HEK293 (cell line): ENCODE data around the gene TBRG1.

Experiments used
- CTCF ChIA-PET: fragments of 350-600 bp; formaldehyde crosslinking; extraction: SDS; loops from one replicate; lab custom pipeline; 2021; ENCODE audit warnings: antibody characterized with exemption; lab: Yijun Ruan, JAX
- POLR2A ChIA-PET: fragments of 300-600 bp; formaldehyde crosslinking; extraction: SDS; loops from one replicate; lab custom pipeline; 2020; ENCODE audit warnings: antibody characterized with exemption, inconsistent platforms; lab: Yijun Ruan, JAX
- H3K27ac ChIP-seq: fragments of 200-500 bp; sonication (Bioruptor generic); 2 replicates; pipeline ENCODE4 v1.5.1; 2014; ENCODE audit warnings: low read depth, low read length, control low read depth, inconsistent platforms; ENCODE audit errors: extremely low read depth
- H3K36me3 ChIP-seq, 2 experiments: fragments of 200-500 bp in 1 of 2; sonication (Bioruptor generic) in 1 of 2; 1 replicate in 1 of 2; 2 replicates in 1 of 2; pipeline ENCODE4 v1.5.1; 2014 to 2017; ENCODE audit warnings: inconsistent platforms in 2 of 2, low read length in 2 of 2; ENCODE audit not compliant: control insufficient read depth in 2 of 2, insufficient read depth in 1 of 2
- H3K4me1 ChIP-seq: fragments of 200-500 bp; sonication (Bioruptor generic); 2 replicates; pipeline ENCODE4 v1.5.1; 2014; ENCODE audit warnings: mild to moderate bottlenecking, low read length, inconsistent platforms; ENCODE audit not compliant: control insufficient read depth, insufficient read depth
- H3K4me3 ChIP-seq: 2 replicates; pipeline ENCODE4 v1.5.1; 2011; ENCODE audit warnings: low read depth, mild to moderate bottlenecking, control low read depth, low read length, moderate library complexity
- H3K9me3 ChIP-seq: fragments of 200-500 bp; sonication (Bioruptor generic); 2 replicates; pipeline ENCODE4 v1.5.1; 2014; ENCODE audit warnings: low read depth, low read length, inconsistent platforms; ENCODE audit not compliant: control insufficient read depth, insufficient read depth
- CTCF ChIP-seq: fragments of 450-650 bp; formaldehyde crosslinking; IDR thresholded peaks from 2 replicates; pipeline ENCODE4 v1.5.1; 2016; ENCODE audit warnings: missing biosample characterization, missing genetic modification characterization
- GLI4 ChIP-seq: fragments of 450-650 bp; formaldehyde crosslinking; IDR thresholded peaks from 2 replicates; pipeline ENCODE4 v1.5.1; 2016; ENCODE audit warnings: missing biosample characterization, missing genetic modification characterization
- KLF1 ChIP-seq: fragments of 450-650 bp; formaldehyde crosslinking; IDR thresholded peaks from 2 replicates; pipeline ENCODE4 v1.5.1; 2016; ENCODE audit warnings: missing biosample characterization, missing genetic modification characterization
- PRDM2 ChIP-seq: fragments of 450-650 bp; formaldehyde crosslinking; IDR thresholded peaks from 2 replicates; pipeline ENCODE4 v1.5.1; 2016; ENCODE audit warnings: missing biosample characterization, missing genetic modification characterization, borderline replicate concordance
- SCRT2 ChIP-seq: fragments of 450-650 bp; formaldehyde crosslinking; IDR thresholded peaks from 2 replicates; pipeline ENCODE4 v1.5.1; 2016; ENCODE audit warnings: missing biosample characterization, missing genetic modification characterization
- TRIM28 ChIP-seq: IDR thresholded peaks from 2 replicates; pipeline ENCODE4 v1.6.1; 2011; ENCODE audit warnings: low read length, control low read depth, borderline replicate concordance
- ZBTB48 ChIP-seq: fragments of 450-650 bp; formaldehyde crosslinking; IDR thresholded peaks from 2 replicates; pipeline ENCODE4 v1.5.1; 2016; ENCODE audit warnings: missing biosample characterization, missing genetic modification characterization
- ZEB2 ChIP-seq: fragments of 450-650 bp; formaldehyde crosslinking; IDR thresholded peaks from 2 replicates; pipeline ENCODE4 v1.5.1; 2016; ENCODE audit warnings: missing biosample characterization, missing genetic modification characterization
- ZNF121 ChIP-seq: fragments of 450-650 bp; formaldehyde crosslinking; IDR thresholded peaks from 2 replicates; pipeline ENCODE4 v1.5.1; 2016; ENCODE audit warnings: missing biosample characterization, missing genetic modification characterization
- ZNF16 ChIP-seq: fragments of 450-650 bp; formaldehyde crosslinking; IDR thresholded peaks from 2 replicates; pipeline ENCODE4 v1.5.1; 2016; ENCODE audit warnings: low read depth, missing biosample characterization, missing genetic modification characterization
- ZNF169 ChIP-seq: fragments of 450-650 bp; formaldehyde crosslinking; IDR thresholded peaks from 2 replicates; pipeline ENCODE4 v1.5.1; 2016; ENCODE audit warnings: missing biosample characterization, missing genetic modification characterization
- ZNF239 ChIP-seq: fragments of 450-650 bp; formaldehyde crosslinking; IDR thresholded peaks from 2 replicates; pipeline ENCODE4 v1.5.1; 2016; ENCODE audit warnings: missing biosample characterization, missing genetic modification characterization
- ZNF404 ChIP-seq: fragments of 450-650 bp; formaldehyde crosslinking; IDR thresholded peaks from 2 replicates; pipeline ENCODE4 v1.5.1; 2017; ENCODE audit warnings: missing biosample characterization, missing genetic modification characterization
- ZNF416 ChIP-seq: fragments of 450-650 bp; formaldehyde crosslinking; IDR thresholded peaks from 2 replicates; pipeline ENCODE4 v1.5.1; 2016; ENCODE audit warnings: missing biosample characterization, missing genetic modification characterization
- ZNF488 ChIP-seq: fragments of 450-650 bp; formaldehyde crosslinking; IDR thresholded peaks from 2 replicates; pipeline ENCODE4 v1.5.1; 2016; ENCODE audit warnings: missing biosample characterization, missing genetic modification characterization
- ZNF610 ChIP-seq: fragments of 450-650 bp; formaldehyde crosslinking; IDR thresholded peaks from 2 replicates; pipeline ENCODE4 v1.5.1; 2016; ENCODE audit warnings: missing biosample characterization, missing genetic modification characterization, borderline replicate concordance
- ZNF639 ChIP-seq: fragments of 450-650 bp; formaldehyde crosslinking; IDR thresholded peaks from 2 replicates; pipeline ENCODE4 v1.5.1; 2016; ENCODE audit warnings: missing biosample characterization, missing genetic modification characterization
- ZNF692 ChIP-seq: fragments of 450-650 bp; formaldehyde crosslinking; IDR thresholded peaks from 2 replicates; pipeline ENCODE4 v1.5.1; 2016; ENCODE audit warnings: missing biosample characterization, missing genetic modification characterization
- ZNF776 ChIP-seq: fragments of 450-650 bp; formaldehyde crosslinking; IDR thresholded peaks from 2 replicates; pipeline ENCODE4 v1.5.0; 2017; ENCODE audit warnings: missing biosample characterization, missing genetic modification characterization, borderline replicate concordance
- ZNF791 ChIP-seq: fragments of 450-650 bp; formaldehyde crosslinking; IDR thresholded peaks from 2 replicates; pipeline ENCODE4 v1.5.1; 2016; ENCODE audit warnings: missing biosample characterization, missing genetic modification characterization
- ZNF837 ChIP-seq: fragments of 450-650 bp; formaldehyde crosslinking; IDR thresholded peaks from 2 replicates; pipeline ENCODE4 v1.5.1; 2016; ENCODE audit warnings: missing biosample characterization, missing genetic modification characterization

TBRG1 gene

GRCh38 chr11:124611064-124611463 lies 11.6 kb upstream of the TBRG1 start, which contains the start of gene PANX3:
Gene PANX3 (plus strand): TSS chr11:124611428. CDS start chr11:124611557, 129 bp downstream.
- TF ChIP-seq ZNF169 (tag by site-specific recombination) (no peak), ZNF121 (tag by site-specific recombination) (no peak), ZEB2 (tag by site-specific recombination) (no peak), ZNF791 (tag by site-specific recombination) (no peak), ZNF610 (tag by site-specific recombination) (no peak), ZNF416 (tag by site-specific recombination) (no peak), ZNF488 (tag by site-specific recombination) (no peak), ZNF239 (tag by site-specific recombination) (no peak), ZBTB48 (tag by site-specific recombination) (no peak), ZNF404 (tag by site-specific recombination) (no peak), GLI4 (tag by site-specific recombination) (no peak), SCRT2 (no peak), ZNF639 (no peak)
- no peaks in the 10 kb centered on the region for H3K4me1 ChIP-seq
- ChIA-PET POLR2A (interaction anchor here (1.3 to 1.4 kb wide), 2 partner anchors 9 to 12 kb away, joined by 3 read pairs; partner anchors contain the start of gene TBRG1), CTCF (no interaction called here)
- H3K4me3 ChIP-seq = no peak within 1 kb of the TSS
- no peaks in the 10 kb centered on the region for H3K36me3 ChIP-seq
- no peaks in the 10 kb centered on the region for H3K9me3 ChIP-seq
- H3K27ac ChIP-seq = no peak within 1 kb of the TSS

- Histone ChIP-seq H3K4me3 (no peak overlapping the region), H3K4me1 (no peaks in the 10 kb centered on the region), H3K36me3 (no peaks in the 10 kb centered on the region), H3K9me3 (no peaks in the 10 kb centered on the region), H3K27ac (no peak overlapping the region)
- ChIA-PET POLR2A (interaction anchor here (0.7 kb wide), 1 partner anchor 10 kb away, joined by 3 read pairs; no protein-coding TSS in a partner anchor), CTCF (interaction anchor here (0.9 kb wide), 1 partner anchor 152 kb away, joined by 3 read pairs; no protein-coding TSS in a partner anchor)
- TF ChIP-seq PRDM2 (tag by site-specific recombination) (no peak), ZNF791 (tag by site-specific recombination) (no peak), SCRT2 (no peak), TRIM28 (no peak), ZNF121 (tag by site-specific recombination) (no peak), ZNF692 (tag by site-specific recombination) (no peak), ZNF16 (tag by site-specific recombination) (no peak), KLF1 (no peak), ZNF837 (tag by site-specific recombination) (no peak), ZNF776 (tag by site-specific recombination) (no peak), CTCF (tag by site-specific recombination) (no peak)
Measured at GRCh38 chr11:124612045-124612444, 10.6 kb upstream of the TBRG1 start.
